HepG2 (cell line): ENCODE results near the gene TCF12. TPM values are rescaled to one million over a fixed set of nuclear protein-coding genes. Genes with fewer than 3 reads are reported as not detected.

Experiments used
- ATAC-seq: fragments of 200-7000 bp; cut with Tn5 transposase; 3 replicates; pipeline ENCODE4 v1.9.1; 2020; ENCODE audit warnings: mild to moderate bottlenecking, moderate library complexity
- BruUV-seq: library from RNA; stranded (reverse); fragments of 400-500 nt; replicated peaks from 2 replicates; lab custom pipeline; 2021; lab: Mats Ljungman, UMichigan
- CTCF ChIA-PET: fragments of 300-600 bp; formaldehyde crosslinking; extraction: SDS; loops from one replicate; lab custom pipeline; 2021; ENCODE audit warnings: low total read pairs, inconsistent platforms, low intra/inter-chr PET ratio; lab: Yijun Ruan, JAX
- POLR2A ChIA-PET: fragments of 350-600 bp; sonication (Branson Sonifier 250); formaldehyde crosslinking; loops from one replicate; lab custom pipeline; 2020; ENCODE audit warnings: antibody characterized with exemption, inconsistent platforms; lab: Yijun Ruan, JAX
- DNase-seq: peaks from one replicate; pipeline ENCODE4 v3.0.0-alpha.2; 2015; ENCODE audit warnings: low spot score
- FAIRE-seq: peaks from 3 replicates; lab custom pipeline; 2011; peaks lifted over from hg19 to GRCh38; lab: Jason Lieb, UNC
- H2AFZ ChIP-seq: one replicate; pipeline ENCODE4 v1.6.1; 2011; ENCODE audit warnings: low read length, inconsistent platforms
- H3K27ac ChIP-seq: fragments of 300-600 bp; 3 replicates; pipeline ENCODE4 v1.8.0; 2011; ENCODE audit warnings: mixed run types, mild to moderate bottlenecking, mixed read lengths, low read length, inconsistent platforms; ENCODE audit not compliant: insufficient read depth; ENCODE audit errors: extremely low read length
- H3K27me3 ChIP-seq, 2 experiments: fragments of 200-600 bp in 1 of 2; 2 replicates in 1 of 2; 3 replicates in 1 of 2; pipeline versions ENCODE4 v1.6.0 to v1.8.0; 2011; ENCODE audit warnings: low read length in 2 of 2, mild to moderate bottlenecking in 2 of 2, moderate library complexity in 2 of 2, inconsistent platforms in 1 of 2; ENCODE audit not compliant: insufficient read depth in 2 of 2, control insufficient read depth in 1 of 2
- H3K36me3 ChIP-seq, 2 experiments: fragments of 200-600 bp in 1 of 2; replicated peaks in 1 of 2; 2 replicates in 1 of 2; 3 replicates in 1 of 2; pipeline versions ENCODE4 v1.5.1 to v1.8.0; 2011; ENCODE audit warnings: low read length in 2 of 2, inconsistent platforms in 1 of 2; ENCODE audit not compliant: insufficient read depth in 2 of 2, control insufficient read depth in 1 of 2
- H3K4me1 ChIP-seq: 2 replicates; pipeline ENCODE4 v1.5.1; 2012; ENCODE audit warnings: low read length, inconsistent platforms; ENCODE audit not compliant: insufficient read depth
- H3K4me2 ChIP-seq: 2 replicates; pipeline ENCODE4 v1.6.0; 2011; ENCODE audit warnings: low read depth, low read length, inconsistent platforms
- H3K4me3 ChIP-seq, 3 experiments: fragments of 200-600 bp in 1 of 3; sonication (generic), shearing (Covaris generic) in 1 of 3; replicated peaks in 1 of 3; 2 replicates each; pipeline ENCODE4 v1.5.1; 2011 to 2016; ENCODE audit warnings: low read length in 3 of 3, inconsistent platforms in 2 of 3, low read depth in 2 of 3, mild to moderate bottlenecking in 2 of 3, control low read depth in 1 of 3, mixed read lengths in 1 of 3; ENCODE audit not compliant: insufficient read depth in 1 of 3
- H3K79me2 ChIP-seq: one replicate; pipeline ENCODE4 v1.6.1; 2011; ENCODE audit warnings: low read length, inconsistent platforms; ENCODE audit not compliant: insufficient read depth
- H3K9ac ChIP-seq: 2 replicates; pipeline ENCODE4 v1.6.0; 2011; ENCODE audit warnings: mild to moderate bottlenecking, low read depth, low read length, inconsistent platforms; ENCODE audit not compliant: insufficient read depth
- H3K9me3 ChIP-seq: 2 replicates; pipeline ENCODE4 v1.5.1; 2012; ENCODE audit warnings: mild to moderate bottlenecking, low read length
- H4K20me1 ChIP-seq: 2 replicates; pipeline ENCODE4 v1.6.0; 2011; ENCODE audit warnings: inconsistent platforms, mild to moderate bottlenecking, low read length, moderate library complexity; ENCODE audit not compliant: insufficient read depth
- BCL6 ChIP-seq: IDR thresholded peaks from 2 replicates; pipeline ENCODE4 v1.6.1; 2016; ENCODE audit warnings: missing genetic modification reagents, missing compliant biosample characterization
- CBX1 ChIP-seq: IDR thresholded peaks from one replicate; pipeline ENCODE4 v1.6.1; 2016; ENCODE audit warnings: antibody characterized with exemption, low read depth
- FOSL1 ChIP-seq: sonication (generic); formaldehyde crosslinking; IDR thresholded peaks from 2 replicates; pipeline ENCODE4 v1.9.0; 2021; ENCODE audit warnings: missing genetic modification reagents, borderline replicate concordance
- IKZF1 ChIP-seq: fragments of 450-650 bp; IDR thresholded peaks from 2 replicates; pipeline ENCODE4 v1.7.1; 2016
- ISL2 ChIP-seq: sonication (generic); formaldehyde crosslinking; IDR thresholded peaks from 2 replicates; pipeline ENCODE4 v1.5.0; 2020; ENCODE audit warnings: missing genetic modification reagents
- MAFF ChIP-seq: IDR thresholded peaks from 2 replicates; pipeline ENCODE4 v1.6.1; 2011; ENCODE audit warnings: low read depth, low read length, improper control_type of control experiment
- NFE2L2 ChIP-seq: fragments of 150-350 bp; IDR thresholded peaks from 2 replicates; pipeline ENCODE4 v1.6.1; 2014; ENCODE audit warnings: low read length
- PTBP1 ChIP-seq: fragments of 200-400 bp; formaldehyde crosslinking; IDR thresholded peaks from 2 replicates; pipeline ENCODE4 v1.6.1; 2018; ENCODE audit warnings: low read length, low read depth; ENCODE audit not compliant: poor library complexity, severe bottlenecking
- SMYD3 ChIP-seq: sonication (generic); formaldehyde crosslinking; IDR thresholded peaks from 2 replicates; pipeline ENCODE4 v1.8.1; 2023; ENCODE audit warnings: mild to moderate bottlenecking, missing genetic modification reagents
- ZNF253 ChIP-seq: sonication (generic); formaldehyde crosslinking; IDR thresholded peaks from 2 replicates; pipeline ENCODE4 v1.8.0; 2022; ENCODE audit warnings: mild to moderate bottlenecking, missing genetic modification reagents, borderline replicate concordance
- ZNF549 ChIP-seq: sonication (generic); formaldehyde crosslinking; IDR thresholded peaks from 2 replicates; pipeline ENCODE4 v1.5.0; 2020; ENCODE audit warnings: missing genetic modification reagents
- ZNF574 ChIP-seq: sonication (generic); formaldehyde crosslinking; IDR thresholded peaks from 2 replicates; pipeline ENCODE4 v1.4.0; 2020; ENCODE audit warnings: missing genetic modification reagents
- ZNF629 ChIP-seq: sonication (generic); formaldehyde crosslinking; conservative IDR thresholded peaks from 2 replicates; pipeline ENCODE4 v1.5.0; 2020; ENCODE audit warnings: missing genetic modification reagents
- WGBS: methylation state at CpG from one replicate; pipeline ENCODE4 v1.1.6; 2017; ENCODE audit warnings: low lambda C conversion rate; 5-methylcytosine and 5-hydroxymethylcytosine counted together
- in situ Hi-C: cut with HindIII; loops from 2 replicates; pipeline ENCODE4 v1.10.0; 2017; ENCODE audit warnings: low pct_unique_long_range_greater_than_20kb; ENCODE audit not compliant: extremely low pct_ligation_motif_present
- intact Hi-C: fragments of 100-400 bp; cut with micrococcal nuclease; formaldehyde crosslinking; loops from one replicate; pipeline ENCODE4 v1.10.0; 2022; ENCODE audit not compliant: unreplicated experiment
- polyA plus RNA-seq, 8 experiments: library from polyadenylated mRNA; depleted of rRNA in 3 of 8; stranded (reverse) in 7 of 8; unstranded in 1 of 8; fragments of >200 nt; fragmentation: Illumina TruSeq in 4 of 8; extraction: Trizol in 4 of 8; gene quantifications; 2 replicates each; pipeline versions ENCODE4 v1.2.1 to v1.2.3, GENCODE V29; 2011 to 2016; ENCODE audit warnings: low read depth in 4 of 8, missing spikeins in 1 of 8, mixed read lengths in 1 of 8; ENCODE audit not compliant: insufficient read depth in 1 of 8
- total RNA-seq, 5 experiments: library from RNA; depleted of rRNA; stranded (reverse); fragments of >200 nt; fragmentation: Illumina TruSeq; extraction: Trizol; gene quantifications; 2 replicates each; pipeline ENCODE4 v1.2.3, GENCODE V29; 2016; ENCODE audit warnings: low read depth in 1 of 5
- TF ChIP-seq, protein P1 (sequence below), 2 experiments: sonication (generic) in 1 of 2; formaldehyde crosslinking in 1 of 2; IDR thresholded peaks; 2 replicates each; pipeline versions ENCODE4 v1.4.0 to v1.6.1; 2016 to 2020; ENCODE audit warnings: borderline replicate concordance in 1 of 2, low read depth in 1 of 2, mild to moderate bottlenecking in 1 of 2, missing genetic modification reagents in 1 of 2
- TF ChIP-seq, protein P2 (sequence below): IDR thresholded peaks from 2 replicates; pipeline ENCODE4 v1.6.1; 2016; ENCODE audit warnings: missing compliant biosample characterization, missing genetic modification reagents, borderline replicate concordance
- TF ChIP-seq, protein P3 (sequence below): sonication (generic); formaldehyde crosslinking; IDR thresholded peaks from 2 replicates; pipeline ENCODE4 v1.9.0; 2022; ENCODE audit warnings: missing genetic modification reagents, mild to moderate bottlenecking, borderline replicate concordance

Gene TCF12
- total and polyA plus RNA-seq, 2 of the 13 experiments (the other 11 are each of a cell fraction or from before 2014, with no cell fraction given), result 48.6 to 51.1 TPM

GRCh38 chr15:57015897-57016296 lies 97.5 kb downstream of the TCF12 start:
- FAIRE-seq (peak; percentile 15), DNase-seq (peak; percentile 34), ATAC-seq (no peak)
- in situ Hi-C loops (no loop called here), intact Hi-C loops (no loop called here)
- Histone ChIP-seq H3K4me1 (peaks cover 23% of the 10 kb centered on the region), H3K4me2 (no peak overlapping the region), H3K36me3 (peaks cover 0 to 2% of the 10 kb centered on the region in 2 experiments; a peak in 2 of 5 replicates), H3K27ac (no peak overlapping the region), H3K9me3 (no peaks in the 10 kb centered on the region), H3K79me2 (peaks cover 58% of the 10 kb centered on the region), H4K20me1 (peaks cover 6% of the 10 kb centered on the region; the same call in 1 of the 2 replicates), H2AFZ (no peak overlapping the region), H3K27me3 (no peaks in the 10 kb centered on the region), H3K9ac (no peak overlapping the region), H3K4me3 (no peak overlapping the region)
- ChIA-PET CTCF (no interaction called here), POLR2A (no interaction called here)
- BruUV-seq, result no TSS peak
- WGBS, result 61% methylated on average over 2 of the region's 2 CpGs
- TF ChIP-seq, protein P1, sequence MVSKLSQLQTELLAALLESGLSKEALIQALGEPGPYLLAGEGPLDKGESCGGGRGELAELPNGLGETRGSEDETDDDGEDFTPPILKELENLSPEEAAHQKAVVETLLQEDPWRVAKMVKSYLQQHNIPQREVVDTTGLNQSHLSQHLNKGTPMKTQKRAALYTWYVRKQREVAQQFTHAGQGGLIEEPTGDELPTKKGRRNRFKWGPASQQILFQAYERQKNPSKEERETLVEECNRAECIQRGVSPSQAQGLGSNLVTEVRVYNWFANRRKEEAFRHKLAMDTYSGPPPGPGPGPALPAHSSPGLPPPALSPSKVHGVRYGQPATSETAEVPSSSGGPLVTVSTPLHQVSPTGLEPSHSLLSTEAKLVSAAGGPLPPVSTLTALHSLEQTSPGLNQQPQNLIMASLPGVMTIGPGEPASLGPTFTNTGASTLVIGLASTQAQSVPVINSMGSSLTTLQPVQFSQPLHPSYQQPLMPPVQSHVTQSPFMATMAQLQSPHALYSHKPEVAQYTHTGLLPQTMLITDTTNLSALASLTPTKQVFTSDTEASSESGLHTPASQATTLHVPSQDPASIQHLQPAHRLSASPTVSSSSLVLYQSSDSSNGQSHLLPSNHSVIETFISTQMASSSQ (IDR thresholded peaks at IDR 0.05; ENCODE audit: low read depth), result no peak
- TF ChIP-seq, protein P1 (CRISPR knock-in tag; IDR thresholded peaks at IDR 0.05; ENCODE audit: borderline replicate concordance), result no peak
- TF ChIP-seq IKZF1 (no peak), ZNF629 (CRISPR knock-in tag) (no peak), ZNF549 (CRISPR knock-in tag) (no peak), PTBP1 (no peak), NFE2L2 (no peak), SMYD3 (CRISPR knock-in tag) (no peak), BCL6 (CRISPR knock-in tag) (peak; percentile 60), FOSL1 (peak; percentile 22; the same call in 1 of the 2 replicates), MAFF (no peak), CBX1 (no peak), ZNF253 (CRISPR knock-in tag) (no peak), ISL2 (CRISPR knock-in tag) (no peak), ZNF574 (no peak)
- TF ChIP-seq, protein P2, sequence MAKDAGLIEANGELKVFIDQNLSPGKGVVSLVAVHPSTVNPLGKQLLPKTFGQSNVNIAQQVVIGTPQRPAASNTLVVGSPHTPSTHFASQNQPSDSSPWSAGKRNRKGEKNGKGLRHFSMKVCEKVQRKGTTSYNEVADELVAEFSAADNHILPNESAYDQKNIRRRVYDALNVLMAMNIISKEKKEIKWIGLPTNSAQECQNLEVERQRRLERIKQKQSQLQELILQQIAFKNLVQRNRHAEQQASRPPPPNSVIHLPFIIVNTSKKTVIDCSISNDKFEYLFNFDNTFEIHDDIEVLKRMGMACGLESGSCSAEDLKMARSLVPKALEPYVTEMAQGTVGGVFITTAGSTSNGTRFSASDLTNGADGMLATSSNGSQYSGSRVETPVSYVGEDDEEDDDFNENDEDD (CRISPR knock-in tag), result no peak
- TF ChIP-seq, protein P3, sequence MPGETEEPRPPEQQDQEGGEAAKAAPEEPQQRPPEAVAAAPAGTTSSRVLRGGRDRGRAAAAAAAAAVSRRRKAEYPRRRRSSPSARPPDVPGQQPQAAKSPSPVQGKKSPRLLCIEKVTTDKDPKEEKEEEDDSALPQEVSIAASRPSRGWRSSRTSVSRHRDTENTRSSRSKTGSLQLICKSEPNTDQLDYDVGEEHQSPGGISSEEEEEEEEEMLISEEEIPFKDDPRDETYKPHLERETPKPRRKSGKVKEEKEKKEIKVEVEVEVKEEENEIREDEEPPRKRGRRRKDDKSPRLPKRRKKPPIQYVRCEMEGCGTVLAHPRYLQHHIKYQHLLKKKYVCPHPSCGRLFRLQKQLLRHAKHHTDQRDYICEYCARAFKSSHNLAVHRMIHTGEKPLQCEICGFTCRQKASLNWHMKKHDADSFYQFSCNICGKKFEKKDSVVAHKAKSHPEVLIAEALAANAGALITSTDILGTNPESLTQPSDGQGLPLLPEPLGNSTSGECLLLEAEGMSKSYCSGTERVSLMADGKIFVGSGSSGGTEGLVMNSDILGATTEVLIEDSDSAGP, result no peak
